Endodermal cell (in vitro differentiated cells): Measurements from ENCODE around the gene DQX1. TPM values are rescaled to one million over a fixed set of nuclear protein-coding genes. Genes with fewer than 3 reads are reported as not detected.
A peak's percentile ranks its signal among the peaks of the same experiment; 100 is the strongest.

Source experiments
- DNase-seq: peaks from one replicate; pipeline ENCODE4 v3.0.0-alpha.2; 2017
- H3K27ac ChIP-seq: 2 replicates; pipeline ENCODE4 v1.5.1; 2013; ENCODE audit warnings: mild to moderate bottlenecking, low read depth, low read length, moderate library complexity
- H3K27me3 ChIP-seq: 2 replicates; pipeline ENCODE4 v1.6.1; 2013; ENCODE audit warnings: mild to moderate bottlenecking, low read length, moderate library complexity; ENCODE audit not compliant: insufficient read depth, control insufficient read depth, poor library complexity, severe bottlenecking
- H3K36me3 ChIP-seq: 2 replicates; pipeline ENCODE4 v1.7.0; 2013; ENCODE audit warnings: mild to moderate bottlenecking, low read length, moderate library complexity; ENCODE audit not compliant: control insufficient read depth, insufficient read depth
- H3K4me1 ChIP-seq: one replicate; pipeline ENCODE4 v1.7.0; 2013; ENCODE audit warnings: low read length; ENCODE audit not compliant: control insufficient read depth, insufficient read depth
- H3K4me3 ChIP-seq: 2 replicates; pipeline ENCODE4 v1.5.1; 2013; ENCODE audit warnings: mild to moderate bottlenecking, low read length, moderate library complexity
- H3K9ac ChIP-seq: 2 replicates; pipeline ENCODE4 v1.6.1; 2013; ENCODE audit warnings: mild to moderate bottlenecking, low read length, moderate library complexity; ENCODE audit not compliant: poor library complexity, severe bottlenecking; ENCODE audit errors: extremely low read depth
- H3K9me3 ChIP-seq: 2 replicates; pipeline ENCODE4 v1.6.1; 2013; ENCODE audit warnings: mild to moderate bottlenecking, low read length, moderate library complexity; ENCODE audit not compliant: control insufficient read depth
- H3K27ac Mint-ChIP-seq: 2 replicates; pipeline ENCODE4 v1.8.0; 2020; ENCODE audit warnings: mixed read lengths
- H3K27me3 Mint-ChIP-seq: 2 replicates; pipeline ENCODE4 v1.8.0; 2021; ENCODE audit warnings: mild to moderate bottlenecking, mixed read lengths; ENCODE audit not compliant: insufficient read depth
- H3K36me3 Mint-ChIP-seq: 2 replicates; pipeline ENCODE4 v1.8.0; 2020; ENCODE audit warnings: low read depth, mixed read lengths
- H3K4me1 Mint-ChIP-seq: 2 replicates; pipeline ENCODE4 v1.8.0; 2020; ENCODE audit warnings: mixed read lengths
- H3K4me3 Mint-ChIP-seq: 2 replicates; pipeline ENCODE4 v1.8.0; 2020; ENCODE audit warnings: mild to moderate bottlenecking, moderate library complexity, mixed read lengths
- H3K9me3 Mint-ChIP-seq: 2 replicates; pipeline ENCODE4 v1.8.0; 2020; ENCODE audit warnings: mild to moderate bottlenecking, mixed read lengths
- WGBS, 2 experiments: methylation state at CpG; one replicate each; pipeline versions ENCODE4 v1.1.5 to v1.1.7; 2013; ENCODE audit warnings: missing lambda C conversion rate in 2 of 2, mixed read lengths in 1 of 2; ENCODE audit not compliant: insufficient coverage in 1 of 2, insufficient read length in 1 of 2; 5-methylcytosine and 5-hydroxymethylcytosine counted together
- total RNA-seq, 2 donors: library from RNA; stranded (reverse); fragmentation: NEBNext Ultra II Directional in 1 of 2; extraction: Animal tissue kit (Norgen Biotek cat#: 25700) in 1 of 2; gene quantifications; 2 replicates in 1 of 2; 3 replicates in 1 of 2; pipeline ENCODE4 v1.2.1, GENCODE V29; 2021
- TF ChIP-seq, protein P1 (sequence below): fragments of 200-600 bp; sonication (generic); conservative IDR thresholded peaks from 2 replicates; pipeline ENCODE4 v1.5.0; 2021; ENCODE audit warnings: antibody characterized with exemption, mild to moderate bottlenecking

DQX1 gene
- total RNA-seq, 2 donors from 2014 or later, result 0.93 to 1.1 TPM

DNA sequence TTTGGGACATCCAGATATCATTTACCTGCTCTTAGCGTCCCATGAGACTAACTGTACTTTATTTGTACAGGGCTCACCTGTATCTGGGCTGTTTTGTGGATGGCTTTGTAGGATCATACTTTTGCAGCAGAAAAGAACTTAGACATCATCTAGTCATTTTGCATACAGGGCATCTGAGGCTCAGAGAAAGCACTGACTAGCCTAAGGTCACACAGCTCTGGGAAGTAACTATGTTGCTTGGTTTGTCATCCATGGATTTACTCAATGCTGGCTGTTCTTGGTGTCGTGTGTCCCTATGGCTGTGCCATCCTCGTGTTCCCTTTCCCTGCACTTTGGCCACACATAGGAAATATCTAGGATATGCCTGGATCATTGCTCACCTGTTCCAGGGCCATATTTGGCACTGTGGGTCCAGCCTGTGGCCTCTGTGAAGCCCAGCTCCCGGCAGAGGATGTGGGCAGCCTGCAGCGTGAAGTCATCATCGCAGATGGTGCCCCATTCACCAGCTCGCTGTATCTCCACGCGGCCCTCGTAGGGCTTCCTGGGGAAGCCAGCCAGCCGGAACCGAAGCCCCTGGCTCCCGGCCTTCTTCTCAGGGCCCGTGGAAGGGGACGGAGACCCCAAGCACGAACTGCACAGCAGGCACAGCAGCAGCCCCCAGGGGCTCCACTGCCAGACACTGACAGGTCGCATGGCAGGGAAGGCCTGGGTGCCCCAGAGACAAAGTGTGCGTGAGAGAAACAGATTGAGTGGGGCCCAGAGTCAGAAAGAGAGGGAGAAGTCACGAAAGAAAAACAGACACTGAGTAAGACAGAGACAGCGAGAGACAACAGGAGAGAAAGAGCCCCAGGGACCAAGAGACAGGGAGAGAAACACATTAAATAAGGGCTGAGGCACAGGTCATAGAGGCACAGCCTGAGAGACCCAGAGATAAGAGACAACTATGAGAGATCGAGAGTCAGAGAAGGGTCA, 26.2 kb upstream of the DQX1 start:
- TF ChIP-seq, protein P1, sequence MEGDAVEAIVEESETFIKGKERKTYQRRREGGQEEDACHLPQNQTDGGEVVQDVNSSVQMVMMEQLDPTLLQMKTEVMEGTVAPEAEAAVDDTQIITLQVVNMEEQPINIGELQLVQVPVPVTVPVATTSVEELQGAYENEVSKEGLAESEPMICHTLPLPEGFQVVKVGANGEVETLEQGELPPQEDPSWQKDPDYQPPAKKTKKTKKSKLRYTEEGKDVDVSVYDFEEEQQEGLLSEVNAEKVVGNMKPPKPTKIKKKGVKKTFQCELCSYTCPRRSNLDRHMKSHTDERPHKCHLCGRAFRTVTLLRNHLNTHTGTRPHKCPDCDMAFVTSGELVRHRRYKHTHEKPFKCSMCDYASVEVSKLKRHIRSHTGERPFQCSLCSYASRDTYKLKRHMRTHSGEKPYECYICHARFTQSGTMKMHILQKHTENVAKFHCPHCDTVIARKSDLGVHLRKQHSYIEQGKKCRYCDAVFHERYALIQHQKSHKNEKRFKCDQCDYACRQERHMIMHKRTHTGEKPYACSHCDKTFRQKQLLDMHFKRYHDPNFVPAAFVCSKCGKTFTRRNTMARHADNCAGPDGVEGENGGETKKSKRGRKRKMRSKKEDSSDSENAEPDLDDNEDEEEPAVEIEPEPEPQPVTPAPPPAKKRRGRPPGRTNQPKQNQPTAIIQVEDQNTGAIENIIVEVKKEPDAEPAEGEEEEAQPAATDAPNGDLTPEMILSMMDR, result no peak
- H3K9me3 ChIP-seq, result no peaks in the 10 kb centered on the region
- Mint-ChIP-seq H3K27ac (no peak overlapping the region), H3K27me3 (peaks cover 86% of the 10 kb centered on the region), H3K4me3 (no peak overlapping the region), H3K36me3 (peaks cover 6% of the 10 kb centered on the region), H3K4me1 (peaks cover 13% of the 10 kb centered on the region), H3K9me3 (no peaks in the 10 kb centered on the region)
- peak; percentile 30 for DNase-seq
- WGBS, 2 experiments, result 91 to 92% methylated on average over 16 to 21 of the region's 21 CpGs
- peaks cover 91% of the 10 kb centered on the region for H3K27me3 ChIP-seq
- H3K9ac ChIP-seq, result no peak overlapping the region
- H3K27ac ChIP-seq, result no peak overlapping the region
- no peak overlapping the region for H3K4me3 ChIP-seq
- H3K36me3 ChIP-seq, result no peaks in the 10 kb centered on the region
- no peaks in the 10 kb centered on the region for H3K4me1 ChIP-seq

DNA sequence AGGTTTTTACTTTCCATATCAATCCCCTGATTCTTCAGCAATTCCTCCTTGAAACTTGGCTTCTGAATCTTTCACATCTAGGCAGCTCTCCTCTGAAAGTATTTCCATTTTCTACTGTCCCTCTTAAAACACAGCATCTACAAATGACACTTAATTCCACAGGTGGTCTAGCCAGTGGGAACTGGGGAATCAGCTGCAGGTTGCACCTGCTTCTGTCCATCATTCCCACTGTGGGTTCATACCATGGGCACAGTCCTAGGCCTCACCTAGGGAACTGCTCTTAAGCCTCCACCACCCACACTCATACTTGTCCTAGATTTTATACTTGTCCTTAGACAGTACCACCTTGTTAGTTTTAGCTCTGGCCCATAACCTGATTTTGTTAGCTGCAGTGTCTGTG, 25.5 kb upstream of the DQX1 start:
- Histone ChIP-seq H3K27me3 (peaks cover 86% of the 10 kb centered on the region), H3K36me3 (no peaks in the 10 kb centered on the region), H3K9me3 (no peaks in the 10 kb centered on the region), H3K9ac (no peak overlapping the region), H3K4me1 (no peaks in the 10 kb centered on the region), H3K27ac (no peak overlapping the region), H3K4me3 (no peak overlapping the region)
- peaks cover 81% of the 10 kb centered on the region for H3K27me3 Mint-ChIP-seq
- no peak overlapping the region for H3K4me3 Mint-ChIP-seq
- peaks cover 2% of the 10 kb centered on the region for H3K36me3 Mint-ChIP-seq
- DNase-seq, result peak; percentile 8
- H3K4me1 Mint-ChIP-seq, result peaks cover 13% of the 10 kb centered on the region
- H3K27ac Mint-ChIP-seq, result no peak overlapping the region
- no peaks in the 10 kb centered on the region for H3K9me3 Mint-ChIP-seq
- TF ChIP-seq, protein P1, result no peak

DNA sequence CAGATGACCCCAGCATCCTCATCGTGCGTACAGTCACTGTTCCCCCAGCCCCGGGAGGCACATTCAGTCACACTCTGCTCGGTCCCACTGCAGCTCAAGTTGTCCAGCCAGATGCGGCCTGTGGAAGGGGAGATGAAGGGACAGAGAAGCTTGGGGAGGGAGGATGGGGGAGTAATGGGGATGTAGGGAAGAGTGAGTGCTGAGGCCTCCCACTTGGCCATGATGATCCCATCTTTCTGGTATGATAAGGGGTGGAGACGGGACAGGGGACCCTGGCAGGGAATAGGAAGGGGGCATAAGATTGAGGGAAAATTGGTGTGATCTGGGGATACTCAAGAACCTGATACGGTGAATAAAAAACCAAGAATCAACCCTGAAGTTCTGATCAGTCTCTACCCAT, 24.2 kb upstream of the DQX1 start:
- no peak overlapping the region for H3K9ac ChIP-seq

More for the DNA sequence above, 24.2 kb upstream of the DQX1 start:
- Histone ChIP-seq H3K4me1 (no peaks in the 10 kb centered on the region), H3K27ac (no peak overlapping the region), H3K4me3 (no peak overlapping the region), H3K36me3 (no peaks in the 10 kb centered on the region), H3K27me3 (peaks cover 73% of the 10 kb centered on the region), H3K9me3 (no peaks in the 10 kb centered on the region)
- Mint-ChIP-seq H3K27me3 (peaks cover 75% of the 10 kb centered on the region), H3K4me1 (peaks cover 19% of the 10 kb centered on the region), H3K36me3 (no peaks in the 10 kb centered on the region), H3K27ac (no peak overlapping the region), H3K9me3 (no peaks in the 10 kb centered on the region), H3K4me3 (no peak overlapping the region)
- peak; percentile 44 for DNase-seq
- TF ChIP-seq, protein P1, result no peak
- WGBS, 2 experiments, result 90 to 97% methylated on average over 4 to 7 of the region's 7 CpGs
